HCEC 1CT (cell line): ENCODE data around the gene GRK6.

Source experiments
- DNase-seq: peaks from one replicate; pipeline ENCODE4 v3.0.0-alpha.2; 2017

Gene GRK6

DNA sequence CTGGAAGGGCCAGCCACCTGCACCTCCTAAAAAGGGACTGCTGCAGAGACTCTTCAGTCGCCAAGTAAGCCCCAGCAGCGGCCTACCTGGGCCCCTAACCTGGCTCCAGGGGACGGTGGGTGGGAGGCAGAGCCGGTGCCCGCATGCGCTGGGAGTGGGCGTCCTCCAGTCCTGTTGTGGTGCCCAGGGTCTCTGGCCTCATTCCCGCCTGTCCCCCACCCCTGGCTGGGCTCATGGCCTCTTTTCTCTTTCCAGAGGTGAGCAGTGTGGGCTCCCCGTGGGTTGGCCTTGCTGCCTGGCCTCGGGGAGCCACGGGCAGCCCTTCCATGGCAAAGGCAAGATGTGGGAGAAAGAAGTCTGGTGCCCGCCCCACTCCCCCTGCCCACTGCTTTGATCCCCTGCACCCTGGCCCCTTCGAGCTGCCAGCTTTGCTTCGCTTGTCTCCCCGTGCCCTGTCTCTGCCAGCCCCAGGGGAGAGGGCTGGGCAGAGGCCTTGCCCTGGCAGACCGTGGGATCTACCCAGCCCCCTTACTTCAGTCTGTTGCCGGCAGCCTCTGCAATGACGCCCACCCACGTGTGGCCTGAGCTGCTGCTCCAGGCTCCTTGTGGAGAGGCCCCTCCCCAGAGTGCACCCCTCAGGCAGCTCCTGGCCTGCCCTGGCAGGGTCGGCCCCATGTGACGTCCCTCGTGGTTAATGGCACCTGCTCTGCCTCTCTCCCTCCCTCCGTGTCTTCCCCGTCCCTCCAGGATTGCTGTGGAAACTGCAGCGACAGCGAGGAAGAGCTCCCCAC is 14.7 kb downstream of the GRK6 start:
- no peak for DNase-seq

DNA sequence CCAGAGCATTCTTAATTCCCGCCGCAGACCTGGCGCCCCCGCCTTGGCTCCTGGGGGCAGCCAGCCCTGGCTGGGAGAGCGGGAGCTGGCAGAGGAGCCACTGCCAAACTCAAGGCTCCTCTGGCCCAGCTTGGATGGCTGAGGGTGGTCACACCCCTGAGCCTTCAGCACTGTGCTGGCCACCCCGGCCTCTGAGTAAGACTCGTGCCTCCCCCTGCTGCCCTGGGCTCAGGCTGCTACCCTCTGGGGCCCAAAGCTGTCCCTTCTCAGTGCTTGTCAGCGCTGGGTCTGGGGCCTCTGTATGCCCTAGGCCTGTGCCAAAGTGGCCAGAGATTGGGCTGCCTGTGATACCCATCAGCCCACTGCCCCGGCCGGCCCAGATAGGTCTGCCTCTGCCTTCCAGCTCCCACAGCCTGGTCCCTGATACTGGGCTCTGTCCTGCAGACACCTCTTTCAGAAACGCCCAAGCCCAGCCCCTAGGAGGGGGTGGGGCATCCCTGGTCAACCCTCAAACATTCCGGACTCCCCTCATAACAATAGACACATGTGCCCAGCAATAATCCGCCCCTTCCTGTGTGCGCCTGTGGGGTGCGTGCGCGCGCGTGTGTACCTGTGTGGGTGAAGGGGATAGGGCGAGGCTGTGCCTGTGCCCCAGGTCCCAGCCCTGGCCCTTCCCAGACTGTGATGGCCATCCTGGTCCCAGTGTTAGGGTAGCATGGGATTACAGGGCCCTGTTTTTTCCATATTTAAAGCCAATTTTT is 15.8 kb downstream of the GRK6 start:
- no peak for DNase-seq

DNA sequence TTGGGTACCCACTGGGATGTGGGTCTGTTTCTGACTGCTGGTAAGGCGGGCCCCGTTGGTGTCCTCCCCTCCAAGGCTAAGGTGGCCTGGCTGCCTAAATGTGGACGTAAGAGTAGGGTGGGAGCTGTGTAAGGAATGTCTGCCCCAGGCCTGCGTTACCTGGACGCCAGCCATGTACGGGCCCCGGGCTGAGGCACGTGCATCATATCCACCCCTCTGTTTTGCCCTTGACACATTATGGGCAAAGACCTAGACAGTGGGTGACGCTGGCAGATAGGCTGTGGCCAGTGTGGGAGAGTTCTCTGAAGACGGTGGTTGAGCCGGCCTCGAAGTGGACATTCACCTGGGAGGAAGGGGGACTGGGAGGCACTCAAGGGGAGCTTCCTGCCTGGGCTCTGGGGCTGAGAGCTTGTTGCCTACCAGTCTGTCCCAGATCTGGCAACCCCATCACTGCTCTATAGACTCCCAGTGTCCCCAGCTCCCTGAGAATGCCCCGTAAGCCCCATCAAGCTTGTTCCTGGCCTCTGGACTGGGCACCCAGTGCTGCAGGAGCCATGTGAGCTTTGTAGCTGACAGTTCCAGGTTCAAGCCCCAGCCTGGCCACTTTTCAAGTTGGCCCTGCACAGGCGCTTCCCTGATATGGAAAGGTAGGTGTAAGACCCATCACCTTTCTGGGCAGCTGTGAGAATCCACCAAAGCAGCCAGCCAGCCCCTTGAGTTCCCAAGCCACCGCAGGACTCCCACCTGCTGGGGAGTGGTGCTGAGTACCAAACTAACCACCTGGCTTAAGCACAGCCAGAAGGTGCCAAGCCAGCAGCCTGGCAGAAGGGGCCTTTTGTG is 16.9 kb downstream of the GRK6 start:
- no peak for DNase-seq

DNA sequence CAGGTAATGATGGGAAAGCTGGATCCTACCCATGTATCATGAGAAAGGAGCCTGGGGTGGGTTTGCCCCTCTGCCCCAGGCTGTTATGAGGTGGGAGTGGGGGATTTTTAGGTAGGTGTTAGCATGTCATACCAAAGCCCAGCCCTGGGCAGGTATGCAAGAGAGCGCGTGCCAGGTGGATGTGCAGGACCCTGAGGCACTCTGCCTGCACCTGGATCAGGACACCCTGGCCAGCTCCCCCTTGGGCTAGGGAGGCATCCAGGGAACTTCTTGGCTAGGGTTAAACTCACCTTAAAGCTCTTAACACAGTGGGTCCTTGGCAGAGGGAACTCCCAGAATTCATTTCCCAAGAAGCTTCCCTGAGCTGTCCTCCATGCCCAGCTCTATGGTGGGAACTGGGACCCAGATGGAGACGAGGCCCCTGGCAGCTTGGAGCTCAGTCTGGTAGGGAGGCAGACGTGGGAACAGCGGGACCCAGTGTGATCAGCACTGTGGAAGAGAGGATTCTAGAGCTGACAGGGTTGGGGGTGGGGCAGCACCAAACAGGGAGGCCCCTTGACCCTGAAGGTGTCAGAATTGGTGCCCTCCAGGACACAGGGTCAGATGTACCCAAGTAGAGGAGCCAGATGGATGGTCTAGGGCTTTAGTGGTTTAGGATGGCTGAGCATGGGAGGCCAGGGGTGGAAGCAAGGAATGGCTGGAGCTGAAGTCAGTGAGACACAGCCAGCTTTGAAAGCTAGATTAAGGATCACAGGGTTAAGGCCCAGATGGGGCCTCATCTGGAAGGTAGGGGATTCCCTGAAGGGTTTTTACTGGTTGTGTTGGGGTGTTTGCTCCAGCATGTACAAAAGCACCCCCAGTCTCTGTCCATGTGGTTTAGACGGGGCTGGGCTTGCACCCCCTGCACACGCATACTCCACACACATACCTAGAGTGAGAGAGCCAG is 17.9 kb downstream of the GRK6 start:
- DNase-seq = no peak

DNA sequence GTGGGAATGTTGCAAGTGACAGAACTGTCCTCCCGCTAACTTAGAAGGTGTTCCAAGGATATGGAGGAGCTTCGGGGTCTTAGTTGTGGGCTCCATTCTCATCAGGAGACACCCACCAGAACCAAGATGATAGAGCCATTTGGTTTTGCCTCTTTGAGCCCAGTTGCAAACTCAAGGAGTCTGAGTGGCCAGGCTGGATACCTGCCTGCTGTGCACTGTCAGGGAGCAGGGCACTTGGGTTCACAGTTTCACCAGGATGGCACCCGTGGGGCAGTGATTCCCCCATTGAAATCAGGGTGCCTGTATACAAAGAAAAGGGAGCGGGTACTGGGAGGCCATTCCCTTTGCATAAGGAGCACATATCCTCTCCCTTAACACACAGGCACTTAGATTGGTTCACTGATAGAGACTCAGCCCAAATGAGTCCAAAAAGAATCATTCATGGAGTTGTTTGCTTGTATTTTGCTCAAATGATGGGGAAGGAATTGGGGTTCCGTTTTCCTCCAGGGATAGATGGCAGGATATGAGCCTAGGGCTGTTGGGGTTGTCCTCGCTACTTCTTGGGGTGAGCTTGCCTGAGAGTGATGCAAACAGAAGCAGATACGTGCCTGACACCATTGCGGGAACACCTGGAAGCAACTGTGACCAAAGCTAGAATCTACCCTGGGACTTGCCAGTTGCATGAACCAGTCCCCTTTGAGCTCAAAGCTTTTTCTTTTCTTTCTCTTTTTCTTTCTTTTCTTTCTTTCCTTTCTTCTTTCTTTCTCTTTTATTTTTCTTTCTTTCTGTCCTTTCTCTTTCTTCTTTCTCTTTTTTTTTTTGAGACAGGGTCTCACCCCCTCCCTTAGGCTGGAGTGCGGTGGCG is 18.8 kb downstream of the GRK6 start:
- DNase-seq = no peak

DNA sequence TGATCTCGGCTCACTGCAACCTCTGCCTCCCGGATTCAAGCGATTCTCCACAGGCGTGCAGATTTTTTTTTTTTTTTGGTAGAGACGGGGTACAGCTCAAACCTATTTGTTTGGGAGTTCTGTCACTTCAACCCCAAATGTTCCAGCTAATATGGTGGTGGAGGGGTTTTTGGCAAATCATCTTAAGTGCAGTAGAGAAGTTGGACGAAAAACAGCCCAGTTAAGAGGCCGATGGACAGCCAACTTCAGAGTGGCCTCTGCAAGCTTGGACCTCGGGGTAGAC is 19.4 kb downstream of the GRK6 start:
- DNase-seq = no peak

DNA sequence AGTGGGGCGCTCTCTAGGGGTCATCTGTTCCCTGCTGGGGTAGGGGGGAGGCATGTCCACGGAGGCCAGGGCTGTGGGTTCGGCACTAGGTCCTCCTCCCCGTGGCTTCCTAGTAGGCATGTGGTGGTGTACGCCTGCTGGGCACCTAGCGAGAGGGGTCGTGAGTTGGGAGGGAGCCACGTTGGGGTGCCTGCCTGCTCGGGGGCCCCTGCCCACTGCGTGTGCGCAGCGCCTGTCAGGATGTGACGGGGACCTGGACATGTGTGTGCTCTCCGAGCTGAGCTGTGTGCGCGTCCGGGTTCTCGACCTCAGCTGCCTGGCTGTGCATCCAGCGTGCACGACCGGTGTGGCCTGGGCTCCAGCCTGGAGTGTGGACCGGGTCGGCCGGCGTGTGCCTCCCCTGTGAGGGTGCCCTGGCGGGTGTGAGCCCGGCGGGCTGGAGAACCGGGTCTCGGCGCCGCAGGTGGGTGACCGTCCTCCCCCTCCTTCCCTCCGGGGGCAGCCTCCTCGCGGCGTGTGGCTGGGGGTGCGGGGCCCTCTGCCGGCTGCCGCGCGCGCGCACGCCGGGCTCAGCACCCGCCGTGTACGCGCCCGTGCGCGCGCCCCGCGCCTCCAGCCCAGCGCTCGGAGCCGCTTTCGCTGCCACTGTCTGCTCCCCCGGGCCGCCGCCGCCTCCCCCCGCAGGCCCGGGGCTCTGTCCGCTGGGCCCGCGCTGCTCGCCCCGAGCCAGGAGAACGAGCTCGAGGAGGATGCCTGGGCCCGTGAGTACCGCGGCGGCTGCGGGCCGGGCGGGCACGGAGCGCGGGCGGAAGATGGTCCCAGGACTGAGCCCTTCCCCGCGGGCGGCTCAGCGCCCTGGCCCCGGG is 20.0 kb downstream of the GRK6 start, which contains the start of gene PRR7:
TSS of gene PRR7 (plus strand) at position 615 of the 866 bp plus-strand sequence. CDS start 8,254 bp downstream, outside the sequence.
- DNase-seq = peak; percentile 67

DNA sequence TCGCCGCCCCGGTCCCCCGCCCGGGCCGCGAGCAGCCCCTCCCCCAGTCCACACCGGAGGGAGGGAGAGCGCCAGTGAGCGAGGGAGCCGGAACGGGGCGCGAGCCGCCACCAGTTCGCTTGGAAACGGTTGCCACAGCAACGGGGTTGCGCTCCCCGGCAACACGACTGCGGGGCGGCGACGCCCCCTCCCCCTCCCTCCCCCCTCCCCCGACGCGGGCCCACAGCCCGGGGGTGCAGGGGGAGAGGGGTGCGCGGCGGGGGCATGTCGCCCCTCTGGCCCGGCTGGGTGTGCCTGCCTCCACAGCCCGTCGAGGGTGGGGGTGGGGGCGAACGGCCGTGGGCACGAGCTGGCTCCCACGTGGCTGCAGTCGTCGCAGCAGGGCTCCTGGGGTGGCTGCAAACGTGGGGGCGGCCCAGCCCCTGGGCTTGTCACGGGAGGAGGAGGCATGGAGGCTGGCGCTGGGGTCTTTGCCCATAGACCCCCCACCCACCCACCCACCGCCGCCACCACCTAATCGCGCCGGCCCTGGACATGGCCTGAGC is 20.7 kb downstream of the GRK6 start:
- peak; percentile 51 for DNase-seq

DNA sequence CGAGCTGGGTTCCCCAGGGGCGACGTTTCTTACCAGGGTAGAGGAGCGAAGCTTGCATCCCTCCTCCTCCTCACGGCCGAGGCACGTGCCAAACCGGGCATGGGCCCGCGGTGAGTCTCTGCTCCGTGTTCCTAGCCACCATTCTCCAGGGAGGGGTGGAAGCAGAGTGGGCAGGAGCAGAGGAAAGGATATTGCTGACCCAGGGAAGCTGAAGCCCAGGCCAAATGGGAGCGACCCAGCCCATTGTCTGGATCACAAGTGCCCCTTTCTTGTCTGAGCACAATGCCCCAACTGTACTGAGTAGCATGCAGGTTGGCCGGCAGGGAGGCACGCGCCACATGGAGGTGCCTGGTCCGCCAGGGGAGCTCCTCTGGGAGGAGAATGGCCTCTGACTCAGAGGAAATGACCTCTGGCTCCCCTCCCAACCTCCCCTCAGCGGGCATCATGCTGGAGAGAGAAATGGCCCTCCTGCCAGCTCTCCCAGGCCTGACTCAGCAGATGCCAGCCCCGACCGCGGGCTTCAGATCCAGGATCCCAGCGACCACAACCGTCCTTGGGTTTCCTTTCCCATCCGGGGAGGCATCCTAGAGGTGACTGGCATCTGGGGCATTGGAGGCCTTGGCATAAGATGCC is 21.3 kb downstream of the GRK6 start:
- DNase-seq = peak; percentile 83

DNA sequence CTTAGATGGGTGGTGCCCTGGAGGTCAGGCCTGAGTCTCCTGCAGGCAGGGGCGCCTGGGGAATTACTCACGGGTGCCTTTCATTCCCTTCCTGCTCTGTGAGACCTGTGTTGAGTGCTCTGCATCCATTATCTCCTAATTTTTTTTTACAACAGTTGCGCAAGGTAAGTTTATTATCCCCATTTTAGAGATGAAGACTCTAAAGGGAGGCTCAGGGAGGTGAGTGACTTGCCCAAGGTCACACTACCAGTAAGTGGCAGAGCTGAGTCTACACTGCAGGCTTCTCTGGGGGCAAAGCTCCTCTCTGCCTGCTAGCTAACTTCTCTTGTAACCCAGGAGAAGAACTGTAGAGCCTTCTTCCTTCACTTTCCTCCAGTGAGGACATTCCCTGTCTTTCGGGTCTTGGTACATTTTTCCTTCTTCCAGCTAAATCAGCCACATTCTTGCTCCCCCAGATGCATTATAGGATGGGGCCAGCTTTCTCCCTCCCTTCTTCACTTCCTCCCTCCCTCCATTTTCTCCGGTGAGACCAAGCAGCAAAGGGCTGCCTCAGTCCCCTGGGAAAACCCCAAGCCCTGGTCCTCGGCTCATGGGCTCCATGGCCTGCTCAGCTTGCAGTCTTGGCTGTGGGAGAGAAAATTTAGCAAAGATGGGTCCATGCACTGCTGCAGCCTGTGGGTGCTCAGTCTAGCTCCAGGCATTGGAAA is 21.9 kb downstream of the GRK6 start:
- DNase-seq = no peak

DNA sequence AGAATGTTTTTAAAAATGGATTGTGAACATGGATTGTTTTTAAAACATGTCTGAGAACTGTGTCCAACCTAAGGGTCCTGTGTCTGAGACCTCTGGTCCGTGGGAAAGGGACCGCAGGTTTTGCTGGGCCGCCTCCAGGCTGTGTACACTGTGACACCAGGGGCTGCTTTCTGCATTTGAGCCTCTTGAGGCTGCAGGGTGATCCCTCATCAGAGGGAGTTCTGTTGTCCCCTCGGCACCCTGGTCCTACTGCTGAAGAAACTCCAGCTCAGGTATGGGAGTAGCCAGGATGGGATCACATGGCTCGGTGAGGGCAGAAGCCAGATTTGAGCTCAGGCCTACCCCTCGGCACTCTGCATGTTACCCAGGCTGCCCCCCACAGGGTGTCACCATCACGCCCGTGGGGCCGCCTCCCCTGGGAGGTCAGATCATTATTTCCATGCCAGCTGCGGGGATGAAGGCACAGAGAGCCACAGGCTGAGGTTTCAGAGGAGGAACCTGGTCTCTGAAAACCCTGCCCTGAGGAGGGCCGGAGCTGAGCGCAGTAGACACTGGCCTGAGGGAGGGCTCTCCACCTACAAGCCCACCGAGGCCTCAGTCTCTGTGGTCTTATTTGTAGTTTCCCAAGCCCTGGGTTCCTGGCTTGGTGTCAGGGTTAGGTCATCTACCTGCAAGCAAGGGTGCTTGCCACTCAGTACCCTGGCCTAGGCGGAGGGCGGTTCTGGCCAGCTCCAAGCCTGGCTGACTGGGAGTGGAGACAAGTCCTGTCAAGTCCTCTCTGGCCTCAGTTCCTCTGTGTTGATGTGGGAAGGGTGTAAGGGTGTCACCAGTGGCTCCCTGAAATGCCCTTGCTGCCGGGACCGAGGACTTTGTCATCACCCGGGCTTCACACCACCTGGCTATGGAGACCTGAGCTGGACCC is 22.9 kb downstream of the GRK6 start:
- no peak for DNase-seq

DNA sequence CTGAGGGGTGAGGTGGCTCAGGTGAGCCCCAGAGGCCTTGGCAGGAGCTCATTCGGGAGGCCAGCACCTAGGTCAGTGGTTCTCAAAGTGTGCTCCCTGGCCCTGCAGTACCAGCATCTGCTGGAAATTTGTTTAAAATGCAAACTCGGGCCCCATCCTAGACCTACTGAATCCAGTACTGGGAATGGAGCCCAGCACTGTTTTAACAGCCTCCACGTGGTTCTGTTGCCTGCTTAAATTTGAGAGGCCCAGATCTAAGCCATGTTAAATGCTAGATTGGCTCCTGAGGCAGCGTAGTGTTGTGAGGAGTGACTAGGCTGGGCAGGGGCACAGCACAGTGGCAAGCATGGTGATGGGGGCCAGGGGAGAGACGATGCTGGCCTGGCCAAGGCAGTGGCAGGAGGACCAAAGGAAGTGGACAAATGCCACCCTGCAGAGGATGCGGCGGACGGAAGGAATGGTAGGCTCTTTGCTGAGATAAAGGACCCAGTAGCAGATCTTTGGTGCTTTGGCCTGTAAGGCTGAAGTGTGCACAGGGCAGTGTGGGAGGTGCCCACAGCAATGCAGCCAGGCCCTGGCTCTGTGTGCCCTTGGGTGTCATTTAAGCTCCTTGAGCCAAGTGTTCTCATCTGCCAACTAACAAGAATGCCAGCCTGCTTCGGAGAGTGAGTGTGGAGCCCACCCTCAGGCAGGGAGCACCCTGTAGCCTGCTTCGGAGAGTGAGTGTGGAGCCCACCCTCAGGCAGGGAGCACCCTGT is 24.4 kb downstream of the GRK6 start:
- no peak for DNase-seq

DNA sequence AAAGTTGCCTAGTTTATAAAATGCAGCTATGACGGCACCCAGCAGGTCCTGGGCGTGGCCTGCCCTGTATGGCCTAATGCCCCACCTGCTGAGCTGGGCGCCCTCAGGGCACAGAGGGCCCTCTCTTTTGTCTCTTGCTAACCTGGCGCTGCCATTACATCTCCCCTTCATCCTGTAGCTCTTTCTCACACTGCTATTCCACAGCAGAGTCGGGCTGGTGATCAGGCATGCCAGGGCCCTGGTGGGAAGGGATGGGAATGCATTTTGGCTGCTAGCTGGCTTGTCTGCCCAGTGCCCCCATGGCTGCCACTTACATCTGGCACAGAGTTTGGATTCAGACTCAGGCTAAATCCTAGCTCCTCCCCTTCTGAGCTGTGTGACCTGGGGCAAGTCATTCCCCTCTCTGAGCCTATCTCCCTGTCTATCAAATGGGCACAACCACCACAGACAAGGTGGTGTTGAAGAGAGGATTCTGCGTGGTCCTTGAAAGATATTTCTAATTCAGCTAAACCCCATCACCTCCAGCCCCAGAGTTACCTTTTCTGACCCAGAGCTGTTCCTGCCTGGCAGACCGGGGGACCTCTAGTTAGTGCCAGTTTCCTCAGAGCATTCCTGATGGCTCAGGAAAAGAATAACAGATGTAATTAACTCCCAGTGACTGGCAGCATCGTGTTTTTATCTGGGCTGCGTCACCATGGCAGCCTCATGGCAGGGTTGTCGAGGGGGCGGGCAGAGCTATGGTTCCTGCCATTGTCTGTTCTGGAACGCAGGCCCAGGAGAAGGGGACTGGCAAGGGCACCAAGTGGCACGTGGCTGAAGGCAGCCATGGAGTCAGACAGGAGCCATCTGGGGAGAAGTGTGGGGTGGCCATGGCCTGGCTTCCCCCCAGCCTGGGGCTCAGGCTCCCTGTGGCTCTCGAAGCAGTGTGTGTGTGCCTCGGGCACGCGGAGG is 26.5 kb downstream of the GRK6 start:
- DNase-seq = no peak

DNA sequence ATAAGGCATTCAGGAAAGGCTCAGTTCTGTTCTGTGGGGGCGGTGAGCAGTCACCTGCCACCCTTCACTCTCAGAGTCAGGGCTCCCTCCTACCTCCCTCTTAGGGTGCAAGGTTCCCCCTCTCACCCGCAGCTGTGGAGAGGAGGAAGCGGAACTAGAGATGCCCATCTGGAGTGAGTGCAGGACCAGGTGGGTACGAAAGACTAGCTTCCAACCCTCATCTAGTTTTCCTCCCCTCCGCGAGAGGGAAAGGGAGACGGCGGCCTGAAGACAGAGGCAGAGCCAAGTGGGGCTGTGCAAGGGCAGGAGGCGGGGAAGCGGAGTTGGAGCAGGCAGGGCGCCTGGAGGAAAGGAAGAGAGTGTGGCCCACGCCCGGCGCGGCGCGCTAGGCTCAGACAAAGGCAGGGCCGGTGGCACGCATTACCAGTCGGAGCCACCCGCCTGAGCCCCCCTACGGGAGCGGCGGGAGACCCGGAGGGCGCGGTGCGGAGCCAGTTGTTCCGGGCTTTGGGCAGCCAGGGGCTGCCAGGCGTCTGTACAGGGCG is 27.4 kb downstream of the GRK6 start:
- DNase-seq = no peak

DNA sequence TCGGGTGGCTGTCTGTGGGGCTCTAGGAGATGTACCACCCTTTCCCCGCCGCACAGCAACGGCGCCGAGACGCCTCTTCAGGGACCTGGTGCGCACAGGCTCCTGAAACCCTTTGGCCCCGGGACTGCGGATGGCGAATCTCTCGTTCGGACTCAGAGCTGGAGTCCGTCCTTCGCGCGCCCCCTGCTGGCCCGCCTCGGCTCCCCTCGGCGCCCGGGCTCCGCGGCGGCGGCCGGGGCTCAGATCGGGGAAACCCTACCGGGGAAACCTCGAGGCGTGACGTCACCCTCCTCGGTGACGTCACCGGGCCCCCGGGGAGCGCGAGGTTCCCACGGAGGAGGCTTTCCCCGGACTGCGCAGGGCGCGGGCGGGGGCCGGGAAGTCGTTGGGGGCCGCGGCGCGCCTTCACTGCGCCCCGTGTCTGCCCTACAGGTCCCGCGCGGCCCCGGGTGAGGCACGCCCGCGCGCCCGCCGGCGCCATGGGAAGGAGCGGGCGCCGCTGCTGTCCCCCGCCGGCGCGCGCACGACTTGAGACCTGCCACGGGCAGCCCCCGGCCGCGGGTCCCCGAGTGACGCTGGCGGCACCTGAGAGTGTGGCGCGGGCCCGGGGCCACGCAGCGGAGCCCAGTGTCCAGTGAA is 28.0 kb downstream of the GRK6 start:
- DNase-seq = peak; percentile 82
